NCI-H1417 treated with DMSO at 0.1 percent for 48 hours (cell line): ENCODE measurements around the gene KIAA1671.
"Not testable (repeated sequence)": the region's sequence is repeated elsewhere in the genome, so short reads cannot be mapped to it uniquely, and the experiment has no call there.

ENCODE experiments used
- DNase-seq: peaks from one replicate; lab custom pipeline; 2025; lab: John Stamatoyannopoulos, UW

The KIAA1671 gene

GRCh38 chr22:24951942-24952836, at the start of gene KIAA1671:
Gene KIAA1671, plus strand, starts transcription at chr22:24952716. Its CDS starts 75,284 bp downstream, at chr22:25028000.
- no peak for DNase-seq

DNA sequence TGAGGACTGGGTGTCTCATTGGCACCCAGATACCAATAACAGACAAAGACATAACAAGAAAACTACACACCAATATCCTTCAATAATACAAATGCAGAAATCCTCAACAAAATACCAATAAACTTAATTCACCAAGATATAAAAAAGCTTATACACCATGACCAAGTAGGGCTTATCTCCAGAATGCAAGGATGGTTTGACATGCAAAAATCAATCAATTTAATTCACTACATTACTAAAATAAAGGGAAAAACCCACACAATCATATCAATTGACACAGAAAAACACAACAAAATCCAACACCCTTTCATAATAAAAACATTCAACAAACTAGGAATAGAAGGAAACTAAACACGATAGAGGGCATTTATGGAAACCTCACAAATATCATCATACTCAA, 46.6 kb upstream of the KIAA1671 start:
- no peak for DNase-seq

GRCh38 chr22:24907101-24907500, 45.4 kb upstream of the KIAA1671 start:
- DNase-seq, result not testable (repeated sequence)

GRCh38 chr22:24920029-24920428, 32.5 kb upstream of the KIAA1671 start:
- DNase-seq, result no peak

- DNase-seq, result no peak
Measured at GRCh38 chr22:24925586-24926427, 26.7 kb upstream of the KIAA1671 start.

GRCh38 chr22:24926428-24926725, 26.1 kb upstream of the KIAA1671 start:
- no peak for DNase-seq

DNA sequence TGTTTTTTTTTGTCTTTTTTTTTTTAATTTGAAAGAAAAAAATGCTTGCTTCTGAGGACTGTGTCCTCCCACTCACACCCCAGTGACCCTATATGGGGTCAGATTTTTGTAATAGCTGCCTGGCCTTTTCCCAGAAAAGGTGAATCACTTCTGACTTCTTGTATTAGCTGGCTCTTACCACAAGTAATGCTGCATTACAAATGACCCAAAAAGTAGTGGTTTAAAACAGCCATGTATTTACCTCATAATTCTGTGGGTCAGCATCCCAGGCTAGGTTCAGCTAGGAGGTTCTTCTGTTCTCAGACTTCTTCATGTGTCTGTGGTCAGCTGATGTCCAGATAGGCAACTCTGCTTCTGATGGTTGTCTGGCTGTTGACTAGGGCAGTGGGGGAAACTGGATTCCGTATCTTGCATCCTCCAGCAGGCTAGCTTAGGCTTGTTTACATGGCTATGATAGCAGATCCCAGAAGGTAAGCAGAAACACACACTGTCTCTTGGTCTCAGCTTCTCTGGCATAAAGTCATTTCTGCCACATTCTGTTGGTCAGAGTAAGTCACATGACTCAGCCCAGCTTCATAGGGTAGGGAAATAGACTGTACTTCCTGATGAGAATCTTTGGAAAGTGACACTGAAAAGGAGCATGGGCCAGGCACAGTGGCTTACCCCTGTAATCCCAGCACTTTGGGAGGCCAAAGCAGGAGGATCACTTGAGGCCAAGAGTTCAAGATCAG, 25.5 kb upstream of the KIAA1671 start:
- no peak for DNase-seq

GRCh38 chr22:24928322-24928721, 24.2 kb upstream of the KIAA1671 start:
- DNase-seq, result no peak

DNA sequence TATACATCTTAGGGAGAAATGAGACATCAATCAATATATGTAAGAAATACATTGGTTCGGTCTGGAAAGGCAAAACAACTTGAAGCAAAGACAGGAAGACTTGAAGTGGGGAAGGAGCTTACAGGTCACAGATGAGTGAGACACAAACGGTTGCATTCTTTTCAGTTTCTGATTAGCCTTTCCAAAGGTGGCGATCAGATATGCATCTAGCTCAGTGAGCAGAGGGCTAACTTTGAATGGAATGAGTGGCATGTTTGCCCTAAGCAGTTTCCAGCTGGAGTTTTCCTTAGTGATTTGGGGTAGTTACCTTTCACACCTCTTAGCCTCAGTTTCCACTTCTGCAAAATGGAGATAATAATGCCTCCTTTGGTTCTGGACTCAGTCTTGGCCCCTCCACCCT, 21.8 kb upstream of the KIAA1671 start:
- no peak for DNase-seq

DNA sequence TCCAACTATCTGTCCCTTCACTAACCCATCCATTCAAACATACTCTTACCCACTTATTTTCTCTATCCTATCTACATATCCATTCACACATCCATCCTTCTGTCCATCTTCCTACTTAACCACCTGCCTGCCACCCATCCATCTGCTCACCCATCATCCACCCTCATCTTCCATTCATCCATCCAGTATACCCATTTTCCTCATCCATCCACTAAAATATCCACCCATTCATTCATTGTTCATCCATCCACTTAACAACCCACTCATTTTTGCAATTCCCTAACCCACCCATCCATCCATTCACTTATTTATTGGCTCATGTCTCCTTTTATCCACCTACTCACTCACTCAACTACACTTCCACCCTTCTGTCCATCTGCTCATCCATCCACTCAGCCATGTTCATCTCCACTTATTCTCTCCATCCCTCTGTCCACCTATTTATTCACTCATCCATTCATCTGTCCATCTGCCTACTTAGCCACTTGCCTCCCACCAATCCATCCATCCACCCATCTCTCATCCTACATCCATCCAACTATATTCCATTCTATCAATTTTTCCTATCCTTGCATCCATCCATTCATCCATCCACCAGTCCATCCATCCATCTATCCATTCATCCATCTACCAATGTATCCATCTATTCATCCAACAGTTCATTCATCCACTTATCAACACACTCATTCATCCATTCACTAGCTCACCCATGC, 16.6 kb upstream of the KIAA1671 start:
- no peak for DNase-seq

DNA sequence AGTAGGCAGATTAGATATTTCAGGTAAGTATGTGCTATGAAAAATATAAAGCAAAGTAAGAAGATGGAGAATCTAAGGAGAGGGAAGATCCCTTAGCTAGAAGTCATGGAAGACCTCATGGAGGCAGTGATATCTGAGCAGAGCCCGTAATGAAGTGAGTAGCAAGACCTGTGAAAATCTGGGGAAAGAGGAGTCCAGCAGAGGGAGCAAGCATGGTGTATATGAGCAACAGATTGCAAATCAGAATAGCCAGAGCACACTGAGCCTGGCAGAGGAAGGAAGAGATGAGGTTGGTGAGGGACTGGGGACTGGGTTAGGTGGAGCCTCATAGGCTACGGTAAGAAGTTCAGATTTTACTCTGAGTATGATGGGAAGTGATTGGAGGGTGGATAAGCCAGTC, 15.4 kb upstream of the KIAA1671 start:
- no peak for DNase-seq

- DNase-seq, result no peak
Measured at GRCh38 chr22:24938741-24939341, 13.7 kb upstream of the KIAA1671 start.

GRCh38 chr22:24942301-24942700, 10.2 kb upstream of the KIAA1671 start:
- no peak for DNase-seq

DNA sequence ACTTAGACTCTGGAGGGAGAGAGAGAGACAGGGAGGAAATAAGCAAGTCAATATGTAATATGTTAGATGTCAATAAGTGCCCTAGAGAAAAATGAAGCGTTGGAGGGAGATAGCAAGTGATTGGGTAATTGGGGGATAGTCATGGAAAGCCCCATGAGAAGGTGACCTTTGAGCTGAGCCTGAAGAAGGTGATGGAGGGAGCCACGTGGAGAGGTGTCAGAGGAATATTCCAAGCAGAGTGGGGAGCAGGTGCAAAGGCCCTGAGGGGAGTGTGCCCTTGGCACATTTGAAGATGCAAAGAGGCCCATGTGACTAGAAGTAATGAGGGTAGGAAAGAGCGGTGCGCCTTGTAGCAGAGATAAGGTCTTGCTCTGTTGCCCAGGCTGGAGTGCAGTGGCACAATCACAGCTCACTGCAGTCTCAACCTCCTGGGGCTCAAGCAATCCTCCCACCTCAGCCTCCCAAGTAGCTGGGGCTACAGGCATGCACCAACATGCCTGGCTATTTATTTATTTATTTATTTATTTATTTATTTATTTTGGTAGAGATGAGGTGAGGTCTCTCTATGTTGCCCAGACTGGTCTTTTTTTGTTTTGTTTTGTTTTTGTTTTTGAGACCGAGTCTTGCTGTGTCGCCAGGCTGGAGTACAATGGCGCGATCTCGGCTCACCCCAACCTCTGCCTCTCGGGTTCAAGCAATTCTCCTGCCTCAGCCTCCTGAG, 8.1 kb upstream of the KIAA1671 start:
- no peak for DNase-seq

DNA sequence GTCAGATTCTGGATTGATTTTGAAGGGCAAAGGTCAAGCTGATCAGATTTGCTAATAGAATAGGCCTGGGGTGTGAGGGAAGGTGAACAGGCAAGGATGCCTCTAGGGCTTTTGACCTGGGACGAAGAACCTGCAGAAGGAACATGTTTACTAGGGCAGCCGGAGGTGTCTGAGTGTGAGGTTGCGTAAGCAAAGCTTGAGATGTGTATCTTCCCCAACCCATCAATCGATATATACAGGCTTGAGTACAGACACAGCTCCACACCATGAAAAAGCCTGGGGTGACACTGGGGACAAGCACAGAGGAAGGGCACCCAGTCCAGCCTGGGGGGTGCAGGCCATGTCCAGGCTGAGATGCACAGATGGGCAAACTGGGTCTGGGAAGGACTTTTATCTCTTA, 7.1 kb upstream of the KIAA1671 start:
- DNase-seq, result no peak

GRCh38 chr22:24947383-24947782, 5.1 kb upstream of the KIAA1671 start:
- DNase-seq, result no peak

DNA sequence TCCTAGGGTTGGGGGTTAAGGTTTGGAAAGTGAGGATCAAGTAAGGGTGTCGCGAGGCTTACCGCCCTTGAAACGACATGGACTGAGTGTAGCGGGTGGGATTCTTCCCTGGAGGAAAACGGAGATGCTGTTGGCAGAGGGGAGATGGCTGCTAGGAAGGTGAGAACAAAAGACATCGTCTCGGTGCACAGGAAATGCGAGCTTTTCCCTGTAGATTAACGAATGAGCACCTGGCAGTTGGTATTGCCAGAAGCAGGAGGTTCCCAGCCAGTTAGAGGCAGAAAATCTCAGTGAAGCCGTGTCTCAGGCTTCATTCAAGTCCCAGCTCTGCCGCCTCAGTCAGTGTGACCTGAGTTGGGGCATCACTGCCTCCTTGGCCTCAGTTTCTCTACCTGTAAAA, 4.6 kb upstream of the KIAA1671 start:
- DNase-seq, result no peak

DNA sequence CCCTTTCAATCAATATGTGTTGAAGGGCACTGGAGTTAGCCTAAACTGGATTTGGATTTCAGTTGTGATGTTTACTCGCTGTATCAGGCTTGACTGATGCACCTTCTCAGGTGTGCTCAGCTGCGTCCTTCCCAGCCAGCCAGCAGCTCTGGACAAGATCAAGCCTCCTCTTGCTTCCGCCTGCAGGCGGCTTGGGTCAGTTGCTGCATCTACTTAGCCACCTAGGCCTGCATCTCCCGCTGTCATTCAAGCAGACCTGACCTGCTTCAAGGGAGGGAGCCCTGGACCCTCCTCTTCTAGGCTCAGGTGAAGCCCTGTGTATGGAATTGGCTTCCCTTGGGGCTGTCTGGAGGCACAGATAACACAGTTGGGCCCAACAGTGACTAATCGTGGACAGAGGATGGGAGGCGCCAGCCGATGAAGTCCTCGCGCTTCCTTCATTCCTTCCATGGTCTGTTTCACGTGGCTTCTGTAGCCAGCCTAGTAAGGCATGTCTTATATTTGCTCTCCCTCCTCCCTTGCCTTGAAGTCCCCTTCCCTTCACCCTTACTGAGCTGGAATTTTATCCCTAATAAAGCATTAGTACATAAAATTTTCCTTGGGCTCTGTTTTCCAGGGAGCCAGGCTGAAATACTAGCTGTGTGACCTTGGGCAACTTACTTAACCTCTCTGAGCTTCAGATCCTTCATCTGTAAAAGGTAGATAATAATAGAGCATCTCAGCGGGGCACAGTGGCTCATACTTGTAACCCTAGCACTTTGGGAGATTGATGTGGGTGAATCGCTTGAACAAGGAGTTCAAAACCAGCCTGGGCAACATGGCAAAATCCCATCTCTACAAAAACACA, 3.9 kb upstream of the KIAA1671 start:
- no peak for DNase-seq

DNA sequence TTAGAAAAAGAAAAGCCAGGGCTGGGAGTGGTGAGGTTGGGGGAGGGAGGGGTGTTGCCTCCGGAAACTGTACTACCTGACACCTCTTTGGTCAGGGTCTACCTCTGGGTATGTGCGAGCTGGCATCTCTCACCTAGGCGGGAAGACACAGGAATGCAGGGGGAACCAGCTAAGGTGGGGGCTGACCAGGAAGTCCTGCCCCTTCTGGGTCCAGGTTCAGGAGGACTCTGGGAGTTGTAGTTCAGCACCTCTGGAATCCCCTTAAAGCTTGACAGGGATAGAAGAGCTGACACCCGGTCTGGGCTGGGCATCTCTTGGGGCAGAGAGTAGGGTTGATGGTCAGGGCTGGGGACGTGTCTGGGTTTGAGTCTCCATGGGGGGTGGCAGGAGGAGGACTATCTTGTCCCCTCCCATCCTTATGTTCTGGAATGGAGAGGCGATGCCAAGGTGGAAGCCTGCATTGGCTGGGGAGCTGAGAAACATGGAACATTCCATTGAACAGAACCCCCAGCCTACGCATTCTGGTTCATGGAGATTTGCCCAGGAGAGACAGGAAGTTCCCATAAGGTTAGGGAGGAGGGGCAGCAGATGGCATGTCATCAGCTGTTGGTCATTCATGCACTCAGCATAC, 2.1 kb upstream of the KIAA1671 start:
- DNase-seq, result no peak
